ENCODE measurements around the gene GAD2.

DNA sequence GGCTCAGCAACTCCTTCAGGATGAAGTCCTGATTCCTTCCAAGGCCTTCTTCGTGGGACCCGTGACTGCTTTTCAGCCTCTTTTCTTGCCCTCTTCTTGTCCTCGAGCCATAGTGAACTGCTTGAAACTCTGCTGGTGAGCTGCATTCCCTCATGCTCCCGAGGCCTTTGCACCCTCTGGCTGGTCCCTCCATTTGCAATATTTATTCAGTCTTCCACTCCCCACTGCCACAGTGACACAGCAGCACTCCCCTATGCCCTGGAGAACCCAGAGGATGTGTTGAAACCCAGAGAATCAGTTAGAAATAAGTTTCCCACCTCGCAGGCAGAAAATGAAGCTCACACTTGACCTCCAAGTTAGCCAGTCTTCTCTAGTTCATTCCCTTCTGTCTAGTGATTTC, 22.3 kb upstream of the GAD2 start:
- TF ChIP-seq, protein P1, sequence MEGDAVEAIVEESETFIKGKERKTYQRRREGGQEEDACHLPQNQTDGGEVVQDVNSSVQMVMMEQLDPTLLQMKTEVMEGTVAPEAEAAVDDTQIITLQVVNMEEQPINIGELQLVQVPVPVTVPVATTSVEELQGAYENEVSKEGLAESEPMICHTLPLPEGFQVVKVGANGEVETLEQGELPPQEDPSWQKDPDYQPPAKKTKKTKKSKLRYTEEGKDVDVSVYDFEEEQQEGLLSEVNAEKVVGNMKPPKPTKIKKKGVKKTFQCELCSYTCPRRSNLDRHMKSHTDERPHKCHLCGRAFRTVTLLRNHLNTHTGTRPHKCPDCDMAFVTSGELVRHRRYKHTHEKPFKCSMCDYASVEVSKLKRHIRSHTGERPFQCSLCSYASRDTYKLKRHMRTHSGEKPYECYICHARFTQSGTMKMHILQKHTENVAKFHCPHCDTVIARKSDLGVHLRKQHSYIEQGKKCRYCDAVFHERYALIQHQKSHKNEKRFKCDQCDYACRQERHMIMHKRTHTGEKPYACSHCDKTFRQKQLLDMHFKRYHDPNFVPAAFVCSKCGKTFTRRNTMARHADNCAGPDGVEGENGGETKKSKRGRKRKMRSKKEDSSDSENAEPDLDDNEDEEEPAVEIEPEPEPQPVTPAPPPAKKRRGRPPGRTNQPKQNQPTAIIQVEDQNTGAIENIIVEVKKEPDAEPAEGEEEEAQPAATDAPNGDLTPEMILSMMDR (IDR thresholded peaks at IDR 0.05), result no peak
- TF ChIP-seq POLR2AphosphoS5 (IDR thresholded peaks at IDR 0.05; ENCODE audit: insufficient read depth in 1 of 2, low read depth in 1 of 2), result no peak
- TF ChIP-seq POLR2A (IDR thresholded peaks at IDR 0.05), result no peak
